NCI-H1105 (cell line): Measurements from ENCODE around the gene SCO1.
"Not testable (repeated sequence)": the region's sequence is repeated elsewhere in the genome, so short reads cannot be mapped to it uniquely, and the experiment has no call there.

Experiments used
- DNase-seq: peaks from one replicate; lab custom pipeline; 2025; lab: John Stamatoyannopoulos, UW

SCO1 gene

DNA sequence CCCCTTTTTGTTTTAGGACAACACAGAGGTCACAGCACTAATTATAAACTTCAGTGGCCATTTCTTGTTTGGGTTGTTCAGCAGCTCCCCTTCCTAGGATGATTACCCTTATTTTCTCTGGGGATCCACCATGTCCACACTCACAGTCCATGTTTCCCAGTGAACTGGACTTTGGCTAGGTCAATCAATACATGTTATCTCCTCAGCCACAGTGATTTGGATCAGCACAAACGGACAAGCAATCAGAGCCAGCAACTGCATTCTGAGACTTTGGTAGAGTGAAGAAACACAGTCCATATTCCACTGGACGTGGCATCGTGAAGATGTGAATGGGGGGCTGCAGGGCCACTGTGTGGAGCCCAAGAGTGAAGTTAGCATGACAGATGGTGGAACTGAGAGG, 27.9 kb upstream of the SCO1 start:
- DNase-seq = no peak

DNA sequence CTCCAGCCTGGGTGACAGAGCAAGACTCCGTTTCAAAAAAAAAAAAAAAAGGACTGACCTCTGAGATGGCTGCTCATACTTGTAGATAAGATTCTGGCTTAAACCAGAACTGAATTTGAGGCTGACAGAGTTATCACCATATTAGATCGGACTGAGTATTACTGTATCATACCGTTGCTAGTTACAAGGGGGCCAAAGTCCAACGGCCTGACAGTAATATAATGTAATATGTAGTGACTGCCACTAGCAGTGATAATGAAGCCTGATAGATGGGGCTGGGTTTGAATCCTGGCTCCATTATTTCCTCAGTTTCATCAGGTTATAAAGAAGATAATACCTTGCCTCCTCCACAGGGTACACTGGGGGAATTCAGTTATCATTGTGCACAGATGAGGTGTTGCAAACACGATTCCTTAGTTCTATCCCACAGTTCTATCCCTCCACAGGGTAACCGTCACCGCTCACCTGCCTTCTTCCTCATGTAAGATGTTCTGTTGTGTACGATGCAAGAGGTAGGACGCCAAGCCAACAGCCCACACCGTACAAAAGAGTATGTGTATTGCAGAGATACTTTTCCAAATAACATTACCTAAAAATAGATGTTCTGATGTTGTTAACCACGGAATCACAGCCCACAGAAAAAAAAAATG, 27.3 kb upstream of the SCO1 start:
- DNase-seq = no peak

DNA sequence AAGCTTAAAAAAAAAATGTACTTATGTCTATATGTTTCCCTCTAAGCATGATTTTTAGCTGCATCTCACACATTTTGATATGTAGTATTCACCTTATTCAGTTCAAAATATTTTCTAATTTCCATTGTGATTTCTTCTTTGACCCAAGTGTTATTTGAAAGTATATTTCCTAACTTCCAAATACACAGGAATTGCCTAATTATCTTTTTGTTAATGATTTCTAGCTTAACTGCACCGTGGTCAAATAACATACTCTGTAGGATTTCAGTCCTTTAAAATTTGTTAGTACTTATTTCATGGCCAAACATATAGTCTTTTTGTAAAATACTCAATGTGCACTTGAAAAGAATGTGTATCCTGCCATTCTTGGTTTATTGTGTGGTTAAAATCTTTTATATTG, 21.2 kb upstream of the SCO1 start:
- no peak for DNase-seq

DNA sequence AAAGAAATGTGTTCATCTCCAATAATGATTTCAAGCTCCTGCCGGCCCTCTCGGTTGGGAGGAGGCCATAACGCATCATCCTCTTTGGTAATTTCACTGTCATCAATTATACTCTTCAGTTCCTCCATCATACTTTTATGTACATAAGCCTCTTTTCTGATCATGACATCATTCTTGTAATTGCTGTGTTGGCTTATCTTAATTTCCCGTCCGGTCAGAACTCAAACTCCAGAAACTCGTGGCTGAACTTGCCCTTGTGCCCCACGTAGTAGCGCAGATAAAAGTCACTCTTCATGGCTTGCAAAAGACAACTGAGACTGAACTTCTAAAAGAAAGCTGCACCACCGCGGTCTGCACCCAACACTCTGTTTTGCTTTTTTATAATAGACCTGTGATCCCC, 18.9 kb upstream of the SCO1 start:
- no peak for DNase-seq

- DNase-seq = no peak
Observed at GRCh38 chr17:10713318-10713717, 16.0 kb upstream of the SCO1 start.

DNA sequence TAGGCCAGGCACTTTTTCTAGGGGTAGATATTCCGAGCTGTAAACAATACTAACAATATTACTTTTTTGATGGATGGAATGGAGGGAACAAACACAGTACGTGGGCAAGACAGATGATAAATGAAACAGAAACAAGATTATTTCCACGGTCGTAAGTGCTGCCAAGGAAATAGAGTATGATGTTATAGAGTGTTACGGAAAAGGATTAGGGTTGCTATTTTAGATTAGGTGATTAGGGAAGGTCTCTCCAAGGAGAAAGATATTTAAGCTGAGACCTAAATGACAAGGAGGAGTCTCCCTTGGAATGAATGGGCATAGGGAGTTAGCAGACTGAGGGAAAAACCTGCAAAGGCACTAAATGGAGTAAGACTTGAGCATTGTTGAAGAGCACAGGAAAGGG, 8.4 kb upstream of the SCO1 start:
- no peak for DNase-seq

GRCh38 chr17:10702574-10702973, 5.2 kb upstream of the SCO1 start:
- no peak for DNase-seq

DNA sequence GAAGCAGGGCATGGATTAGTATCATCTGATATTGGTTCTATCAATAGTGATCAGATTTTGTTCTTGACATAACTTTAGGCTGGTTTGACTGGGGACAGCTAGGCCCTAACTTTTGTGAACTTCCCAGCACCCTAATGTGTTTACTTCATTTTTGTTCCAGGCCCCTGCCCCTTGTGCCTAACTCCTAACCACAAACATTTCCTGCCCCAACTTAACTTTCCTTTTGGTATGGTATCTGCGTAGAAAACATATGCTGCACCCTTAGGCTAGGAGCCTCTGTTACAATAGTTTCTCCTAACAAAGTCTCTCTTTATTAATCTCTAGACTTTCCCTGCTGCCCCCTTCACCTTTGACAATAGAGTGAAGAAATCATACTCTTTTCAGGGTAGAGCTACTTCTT, 2.5 kb upstream of the SCO1 start:
- DNase-seq = no peak

DNA sequence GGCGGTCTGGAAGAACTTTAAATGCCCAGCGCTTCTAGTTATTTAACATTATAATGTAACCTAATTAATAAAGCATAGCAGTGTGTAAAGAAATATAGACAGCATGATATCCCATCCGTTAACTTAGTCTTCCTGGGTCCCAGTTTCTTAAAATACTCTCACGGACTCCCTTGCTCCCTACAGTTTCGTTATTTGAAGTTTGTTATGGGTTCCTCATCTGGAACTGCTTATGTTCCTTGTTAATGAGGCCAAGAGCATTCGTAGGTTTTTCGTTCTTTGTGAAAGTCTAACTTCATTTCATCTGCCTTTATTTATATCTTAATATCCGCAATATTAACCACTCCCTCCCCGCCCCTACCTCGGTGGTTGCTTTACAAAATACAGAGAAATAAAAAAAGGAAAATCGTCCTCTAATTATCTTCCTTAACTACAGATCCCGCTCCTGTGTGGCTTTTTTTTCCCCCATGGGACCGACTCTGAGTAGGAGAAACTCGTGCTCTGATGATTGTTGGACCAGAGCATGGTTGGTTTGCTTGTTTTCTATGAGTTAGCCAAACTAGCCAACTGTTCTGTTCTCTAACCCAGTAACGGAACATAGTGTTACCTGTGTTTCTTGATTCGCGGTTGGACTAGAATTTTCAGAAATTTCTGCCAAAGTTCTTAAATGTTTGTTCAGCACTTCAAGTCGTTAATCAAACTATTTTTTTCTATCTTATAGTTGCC, 924 bp upstream of the SCO1 start:
- DNase-seq = no peak

GRCh38 chr17:10695875-10696407, 1.4 kb downstream of the SCO1 start:
- DNase-seq = not testable (repeated sequence)

DNA sequence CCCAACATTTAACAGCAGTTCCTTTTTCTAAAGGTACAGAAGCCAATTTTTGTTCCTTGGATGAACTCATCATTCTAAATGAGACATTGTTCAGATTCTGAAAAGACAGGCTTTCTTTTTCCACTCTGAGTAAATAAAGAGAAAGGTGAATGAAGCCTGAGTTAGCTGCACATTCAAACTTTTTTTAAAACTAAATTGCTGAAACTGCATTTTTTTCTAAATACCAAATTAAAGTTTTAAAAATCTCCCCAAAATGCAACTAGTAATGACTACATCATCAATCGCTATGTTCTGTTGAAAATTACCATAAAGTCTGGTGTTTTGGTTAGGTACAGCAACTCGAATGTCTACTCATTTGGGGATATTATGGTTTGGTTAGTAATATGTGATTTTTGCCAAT, 9.8 kb downstream of the SCO1 start:
- DNase-seq = no peak

DNA sequence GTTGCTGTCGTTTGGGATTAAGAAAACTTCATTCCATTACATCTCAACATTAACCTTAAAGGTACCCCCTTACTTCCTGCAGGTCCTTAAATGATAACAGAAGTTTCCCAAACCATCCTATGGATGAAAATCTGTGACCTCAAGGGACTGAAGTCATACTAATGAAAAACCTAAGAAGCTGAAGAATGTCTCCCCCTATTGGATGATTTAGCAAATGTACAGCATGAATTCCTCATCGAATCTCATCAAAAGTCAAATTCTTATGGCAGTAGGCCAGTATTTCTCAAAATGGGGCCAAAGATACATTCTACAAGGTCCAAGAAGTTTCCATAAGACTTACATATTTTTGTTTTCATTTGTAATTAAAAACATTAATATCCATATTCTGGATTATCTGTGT, 13.5 kb downstream of the SCO1 start:
- no peak for DNase-seq

GRCh38 chr17:10681866-10682446, 15.4 kb downstream of the SCO1 start:
- DNase-seq = no peak

- no peak for DNase-seq
Observed at GRCh38 chr17:10674704-10675103, 22.6 kb downstream of the SCO1 start.

GRCh38 chr17:10673312-10673711, 24.0 kb downstream of the SCO1 start:
- DNase-seq = no peak

DNA sequence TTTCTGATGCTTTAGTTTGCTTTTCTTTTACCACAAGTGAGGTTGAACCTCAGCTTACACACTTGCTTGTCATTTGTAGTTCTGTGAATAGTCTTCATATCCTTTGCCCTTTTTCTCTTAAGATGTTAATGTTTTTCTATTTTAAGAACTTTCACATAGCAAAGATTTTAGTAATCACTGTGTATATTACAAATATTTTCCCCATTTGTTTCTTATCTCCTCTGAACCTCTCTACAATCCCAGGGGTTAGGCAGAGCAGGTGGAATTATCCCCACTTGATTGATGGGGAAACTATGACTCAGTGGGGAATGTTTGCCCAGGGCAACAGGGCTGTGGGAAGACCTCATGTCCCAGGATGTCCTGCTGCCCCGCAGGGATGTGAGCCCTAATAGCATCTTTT, 28.6 kb downstream of the SCO1 start:
- no peak for DNase-seq

GRCh38 chr17:10666906-10667305, 30.4 kb downstream of the SCO1 start:
- DNase-seq = no peak

GRCh38 chr17:10664571-10664970, 32.8 kb downstream of the SCO1 start:
- DNase-seq = no peak

DNA sequence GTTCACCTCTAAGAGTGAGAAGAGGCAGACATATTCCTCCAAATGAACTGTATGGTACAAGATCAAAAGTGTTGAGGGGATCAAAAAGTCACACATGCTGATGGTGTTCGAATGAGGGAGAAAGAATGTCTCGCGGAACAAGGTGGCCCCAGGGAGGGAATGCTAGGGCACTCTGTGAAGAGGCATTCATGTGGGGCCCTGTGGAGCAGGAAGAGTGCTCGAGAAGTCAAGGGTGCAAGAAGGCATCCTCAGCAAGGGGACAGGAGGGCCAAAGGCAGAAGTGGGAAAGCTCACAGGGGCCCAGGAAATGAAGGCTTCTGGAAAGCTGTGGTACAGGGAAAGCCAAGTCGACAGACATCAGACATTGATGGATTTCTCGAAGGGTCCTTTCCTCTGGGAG, 34.1 kb downstream of the SCO1 start:
- DNase-seq = no peak

- no peak for DNase-seq
Observed at GRCh38 chr17:10661437-10661836, 35.9 kb downstream of the SCO1 start.

DNA sequence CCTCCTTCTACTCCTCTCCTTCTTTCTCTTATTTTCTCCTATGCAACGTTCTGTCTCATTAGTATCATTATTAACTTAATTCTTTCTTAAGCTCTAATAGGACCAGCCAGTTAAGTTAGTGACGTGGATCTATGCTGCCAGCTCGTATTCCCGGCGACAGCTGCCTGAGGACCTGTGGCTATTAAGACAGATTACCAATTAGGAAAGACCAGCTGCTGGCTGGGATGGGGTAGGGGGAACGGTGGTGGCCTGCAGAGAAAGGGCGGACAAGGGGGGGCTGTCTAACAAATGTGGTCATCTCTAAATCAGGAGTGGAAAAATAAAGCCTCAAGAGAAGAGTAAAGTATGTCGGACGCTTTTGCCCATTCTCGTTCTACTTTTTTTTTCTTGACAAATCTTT, 39.5 kb downstream of the SCO1 start:
- no peak for DNase-seq

GRCh38 chr17:10657148-10657547, 40.2 kb downstream of the SCO1 start, which contains the start of gene MYH3:
MYH3 (minus strand) TSS chr17:10657309; CDS start chr17:10655064, 2,245 bp downstream.
- no peak for DNase-seq

DNA sequence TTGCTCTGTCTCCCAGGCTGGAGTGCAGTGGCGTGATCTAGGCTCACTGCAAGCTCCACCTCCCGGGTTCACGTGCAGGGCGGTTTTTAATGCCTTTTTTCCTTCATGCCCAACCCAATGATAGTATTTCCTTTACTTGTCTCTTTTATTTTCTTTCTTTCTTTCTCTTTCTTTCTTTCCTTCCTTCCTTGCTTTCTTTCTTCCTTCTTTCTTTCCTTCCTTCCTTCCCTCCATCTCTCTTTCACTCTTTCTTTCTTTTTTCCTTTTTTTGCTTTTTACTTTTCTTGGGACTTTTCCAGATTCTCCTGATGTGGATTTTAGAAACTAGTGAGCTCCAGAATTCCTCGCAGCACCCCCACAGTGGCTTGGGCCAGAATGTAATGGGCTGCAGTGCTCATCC, 43.3 kb downstream of the SCO1 start:
- DNase-seq = no peak
